ENCODE measurements around the gene CFAP298.
"Not testable (repeated sequence)": the region's sequence is repeated elsewhere in the genome, so short reads cannot be mapped to it uniquely, and the experiment has no call there.

The CFAP298 gene, protein sequence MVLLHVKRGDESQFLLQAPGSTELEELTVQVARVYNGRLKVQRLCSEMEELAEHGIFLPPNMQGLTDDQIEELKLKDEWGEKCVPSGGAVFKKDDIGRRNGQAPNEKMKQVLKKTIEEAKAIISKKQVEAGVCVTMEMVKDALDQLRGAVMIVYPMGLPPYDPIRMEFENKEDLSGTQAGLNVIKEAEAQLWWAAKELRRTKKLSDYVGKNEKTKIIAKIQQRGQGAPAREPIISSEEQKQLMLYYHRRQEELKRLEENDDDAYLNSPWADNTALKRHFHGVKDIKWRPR

GRCh38 chr21:32612075-32612998 is at the start of gene CFAP298:
CFAP298 (minus strand) TSS chr21:32612377; CDS start chr21:32612243, 134 bp downstream.
- DNase-seq, result peak; percentile 63 to 89

DNA sequence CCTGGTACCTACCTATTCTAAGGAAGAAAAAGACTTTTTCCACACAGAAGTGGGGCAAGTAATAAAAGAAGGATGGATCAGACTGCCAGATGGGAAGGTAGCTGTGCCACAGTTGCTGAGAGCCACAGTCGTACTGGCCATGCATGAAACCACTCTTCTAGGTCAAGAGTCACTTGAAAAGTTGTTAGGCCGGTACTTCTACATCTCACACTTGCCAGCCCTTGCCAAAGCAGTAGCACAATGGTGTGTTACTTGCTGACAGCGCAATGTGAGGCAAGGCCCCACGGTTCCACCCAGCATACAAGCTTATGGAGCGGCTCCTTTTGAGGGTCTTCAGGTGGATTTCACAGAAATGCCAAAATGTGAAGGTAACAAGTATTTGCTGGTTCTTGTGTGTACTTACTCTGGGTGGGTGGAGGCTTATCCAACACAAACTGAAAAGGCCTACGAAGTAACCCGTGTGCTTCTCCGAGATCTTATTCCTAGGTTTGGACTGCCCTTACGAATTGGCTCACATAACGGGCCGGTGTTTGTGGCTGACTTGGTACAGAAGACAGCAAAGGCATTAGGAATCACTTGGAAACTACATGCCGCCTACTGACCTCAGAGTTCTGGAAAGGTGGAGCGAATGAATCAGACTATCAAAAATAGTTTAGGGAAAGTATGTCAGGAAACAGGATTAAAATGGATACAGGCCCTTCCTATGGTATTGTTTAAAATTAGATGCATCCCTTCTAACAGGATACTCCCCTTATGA is 49.0 kb upstream of the CFAP298 start:
- not testable (repeated sequence) for DNase-seq

GRCh38 chr21:32658524-32658923 is 46.3 kb upstream of the CFAP298 start:
- no peak for DNase-seq

- DNase-seq, result peak in 1 of 2 experiments; percentile 8
Observed at GRCh38 chr21:32653326-32653901, 41.2 kb upstream of the CFAP298 start.

DNA sequence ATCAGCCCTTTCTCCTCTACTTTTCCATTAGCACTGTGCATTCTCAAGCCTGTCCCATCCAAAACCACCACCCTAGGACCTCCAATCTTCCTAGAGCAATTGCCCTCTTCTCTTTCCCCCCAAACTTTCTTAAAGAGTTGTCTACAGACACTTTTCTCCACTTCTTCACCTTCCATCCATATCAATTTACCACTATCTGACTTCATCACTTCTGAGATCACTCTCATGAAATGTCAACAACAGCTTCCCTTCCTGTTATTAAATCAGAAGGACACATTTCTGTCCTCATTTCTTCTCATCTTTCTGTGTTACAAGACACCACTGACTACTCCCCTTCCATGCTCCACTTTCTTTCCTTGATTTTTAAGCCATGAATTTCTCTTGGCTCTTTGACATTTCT is 36.0 kb upstream of the CFAP298 start:
- DNase-seq, result no peak

GRCh38 chr21:32645261-32646182 is 33.3 kb upstream of the CFAP298 start:
- no peak for DNase-seq

GRCh38 chr21:32641710-32642698 is 29.8 kb upstream of the CFAP298 start:
- DNase-seq, result no peak

- no peak for DNase-seq
Observed at GRCh38 chr21:32626621-32627196, 14.5 kb upstream of the CFAP298 start.

GRCh38 chr21:32618218-32618617 is 6.0 kb upstream of the CFAP298 start:
- not testable (repeated sequence) for DNase-seq

GRCh38 chr21:32613436-32614043 is 1.4 kb upstream of the CFAP298 start:
- no peak for DNase-seq

GRCh38 chr21:32612999-32613337 is 791 bp upstream of the CFAP298 start:
- no peak for DNase-seq

GRCh38 chr21:32611471-32611997 is 643 bp downstream of the CFAP298 start:
- DNase-seq, result no peak

- not testable (repeated sequence) for DNase-seq
Observed at GRCh38 chr21:32610940-32611339, 1.2 kb downstream of the CFAP298 start.

DNA sequence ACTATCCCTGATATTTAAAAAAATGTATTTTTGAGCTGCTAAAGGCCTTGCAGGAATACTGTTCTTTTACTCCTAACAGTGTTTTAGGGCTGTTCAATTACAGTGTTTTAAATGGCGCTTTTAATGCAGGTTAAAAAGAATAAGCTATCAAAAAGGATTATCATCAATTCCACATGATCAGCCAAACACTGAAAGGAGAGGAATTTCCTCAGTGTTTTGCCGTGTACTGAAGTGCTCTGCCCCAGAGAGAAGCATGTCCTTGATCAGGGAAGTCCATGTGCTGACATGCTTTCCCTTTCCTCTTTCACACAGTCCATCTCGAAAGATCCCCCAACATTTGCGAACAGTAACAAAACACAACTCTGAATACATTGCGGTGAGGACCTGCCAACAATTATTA is 3.3 kb downstream of the CFAP298 start:
- DNase-seq, result no peak

- no peak for DNase-seq
Observed at GRCh38 chr21:32605469-32605868, 6.7 kb downstream of the CFAP298 start.

DNA sequence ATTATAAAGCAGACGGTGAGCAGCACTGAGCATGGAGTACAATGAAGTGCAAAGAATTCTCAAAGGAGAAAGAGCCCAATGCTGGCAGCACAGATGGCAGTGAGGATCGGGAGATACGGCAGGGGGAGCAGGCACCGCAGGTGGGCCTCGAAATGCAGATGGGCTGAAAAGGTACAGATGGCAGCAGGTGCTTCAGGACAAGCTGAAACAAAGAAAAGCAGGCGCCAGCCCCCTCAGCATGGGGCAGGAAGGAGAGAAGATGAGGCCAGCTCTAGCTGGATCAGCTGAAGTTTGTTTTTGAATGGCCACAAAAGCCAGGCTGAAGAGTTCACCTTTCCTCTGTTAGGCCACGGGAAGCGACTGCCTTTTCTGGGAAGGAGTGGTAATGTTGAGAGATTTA is 7.7 kb downstream of the CFAP298 start:
- no peak for DNase-seq

DNA sequence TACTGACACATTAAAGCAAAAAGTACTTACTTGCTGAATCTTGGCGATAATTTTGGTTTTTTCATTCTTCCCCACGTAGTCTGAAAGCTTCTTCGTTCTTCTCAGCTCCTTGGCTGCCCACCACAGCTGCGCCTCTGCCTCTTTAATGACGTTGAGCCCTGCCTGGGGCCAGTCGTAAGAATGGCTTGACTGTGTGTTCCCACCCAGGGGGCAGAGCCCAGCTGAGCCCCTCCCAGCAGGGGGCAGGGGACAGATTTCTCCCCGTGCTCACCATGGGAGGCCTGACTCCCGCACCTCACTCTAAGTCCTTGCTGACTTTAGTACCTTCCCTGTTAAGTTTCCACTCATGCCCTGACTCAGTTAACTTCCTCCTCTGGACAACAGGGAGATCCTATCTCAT is 9.0 kb downstream of the CFAP298 start:
- no peak for DNase-seq

DNA sequence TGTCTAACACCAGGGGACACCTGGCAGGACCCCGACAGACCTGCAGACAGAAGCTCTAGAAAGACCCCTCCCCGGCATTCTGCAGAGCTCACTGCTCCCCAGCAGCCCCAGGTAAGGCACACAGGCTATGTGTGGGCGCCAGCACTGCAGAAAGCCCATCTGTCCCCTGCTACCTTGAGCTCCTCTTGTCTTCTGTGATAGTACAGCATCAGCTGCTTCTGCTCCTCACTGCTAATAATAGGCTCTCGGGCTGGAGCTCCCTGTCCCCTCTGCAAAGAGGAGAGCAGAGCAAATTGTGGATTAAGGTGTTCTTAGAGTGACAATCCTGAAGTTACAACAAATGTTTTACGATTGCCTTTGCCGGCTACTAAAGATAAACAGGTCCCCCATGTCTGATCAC is 10.1 kb downstream of the CFAP298 start:
- no peak for DNase-seq

DNA sequence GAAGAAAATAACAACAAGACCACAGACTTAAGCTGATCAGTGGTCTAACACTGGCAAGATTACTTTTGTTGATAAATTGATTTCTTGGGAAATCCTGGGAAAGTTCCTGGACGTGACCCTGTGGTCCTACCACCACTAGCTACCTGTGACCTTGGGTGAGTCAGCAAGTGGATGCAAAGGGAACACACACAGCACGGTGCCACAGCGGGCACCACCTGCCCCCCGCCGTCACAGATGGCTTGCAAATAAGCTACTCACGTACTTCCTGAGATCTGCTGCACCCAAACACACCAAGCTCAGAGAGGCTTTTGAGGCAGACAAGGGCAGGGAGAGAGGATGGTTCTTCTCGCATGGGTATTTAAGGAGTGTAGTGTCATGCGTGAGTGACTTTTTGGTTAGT is 12.7 kb downstream of the CFAP298 start:
- no peak for DNase-seq
